ENCODE measurements around the gene HAGH. TPM values are rescaled to one million over a fixed set of nuclear protein-coding genes. Genes with fewer than 3 reads are reported as not detected.

HAGH gene
- polyA plus RNA-seq, 1 donor from 2014 or later, result 163 TPM

GRCh38 chr16:1793578-1794220, 32.9 kb downstream of the HAGH start, which contains the start of gene IGFALS:
TSS of gene IGFALS (minus strand) at chr16:1793705. CDS start at chr16:1793652, 53 bp downstream.
- no peaks in the 10 kb centered on the region for H3K36me3 ChIP-seq (ENCODE audit: insufficient read depth, low read length)
- no peaks in the 10 kb centered on the region for H3K9me3 ChIP-seq (ENCODE audit: low read length)
- H3K27ac ChIP-seq (ENCODE audit: low read length), result no peak within 1 kb of the TSS
- TF ChIP-seq RAD21 (conservative IDR thresholded peaks at IDR 0.05) (no peak), EZH2 (IDR thresholded peaks at IDR 0.05; ENCODE audit: borderline replicate concordance, insufficient read depth, low read length, poor library complexity, severe bottlenecking) (no peak), EP300 (conservative IDR thresholded peaks at IDR 0.05; ENCODE audit: poor library complexity, severe bottlenecking) (no peak), CTCF (IDR thresholded peaks at IDR 0.05; ENCODE audit: poor library complexity, severe bottlenecking) (no peak), TAF1 (IDR thresholded peaks at IDR 0.05; ENCODE audit: low read depth) (no peak), POLR2AphosphoS5 (IDR thresholded peaks at IDR 0.05) (no peak)
- H3K27me3 ChIP-seq (ENCODE audit: insufficient read depth, low read depth, low read length), result no peaks in the 10 kb centered on the region
- no peaks in the 10 kb centered on the region for H3F3A ChIP-seq (ENCODE audit: insufficient read depth, low read length, poor library complexity, severe bottlenecking)
- no peak within 1 kb of the TSS for H3K4me2 ChIP-seq (ENCODE audit: low read length)
- no peak within 1 kb of the TSS for H2AFZ ChIP-seq (ENCODE audit: low read depth, low read length)
- no peak within 1 kb of the TSS for H3K9ac ChIP-seq (ENCODE audit: low read length)
- no peaks in the 10 kb centered on the region for H4K20me1 ChIP-seq (ENCODE audit: insufficient read depth)
- no peaks in the 10 kb centered on the region for H3K79me2 ChIP-seq (replicated peaks; ENCODE audit: insufficient read depth, low read length)
- H3K9me2 ChIP-seq (ENCODE audit: insufficient read depth, low read length), result no peaks in the 10 kb centered on the region
- no peak within 1 kb of the TSS for H3K4me3 ChIP-seq (ENCODE audit: low read length)

- TF ChIP-seq RAD21 (conservative IDR thresholded peaks at IDR 0.05) (no peak), MXI1 (conservative IDR thresholded peaks at IDR 0.05; ENCODE audit: poor library complexity, severe bottlenecking) (no peak), TAF1 (IDR thresholded peaks at IDR 0.05; ENCODE audit: low read depth) (no peak), POLR2AphosphoS5 (IDR thresholded peaks at IDR 0.05) (no peak), CTCF (IDR thresholded peaks at IDR 0.05; ENCODE audit: poor library complexity, severe bottlenecking) (no peak), EP300 (conservative IDR thresholded peaks at IDR 0.05; ENCODE audit: poor library complexity, severe bottlenecking) (no peak), REST (IDR thresholded peaks at IDR 0.05; ENCODE audit: borderline replicate concordance) (no peak), SMC3 (conservative IDR thresholded peaks at IDR 0.05; ENCODE audit: poor library complexity) (no peak), EZH2 (IDR thresholded peaks at IDR 0.05; ENCODE audit: borderline replicate concordance, insufficient read depth, low read length, poor library complexity, severe bottlenecking) (no peak)
- Histone ChIP-seq H3K27ac (ENCODE audit: low read length) (no peak overlapping the region), H3K36me3 (ENCODE audit: insufficient read depth, low read length) (no peaks in the 10 kb centered on the region), H3K79me2 (replicated peaks; ENCODE audit: insufficient read depth, low read length) (no peaks in the 10 kb centered on the region), H4K20me1 (ENCODE audit: insufficient read depth) (no peaks in the 10 kb centered on the region), H3K9me2 (ENCODE audit: insufficient read depth, low read length) (no peaks in the 10 kb centered on the region), H3F3A (ENCODE audit: insufficient read depth, low read length, poor library complexity, severe bottlenecking) (no peaks in the 10 kb centered on the region), H3K9me3 (ENCODE audit: low read length) (no peaks in the 10 kb centered on the region), H3K27me3 (ENCODE audit: insufficient read depth, low read depth, low read length) (no peaks in the 10 kb centered on the region), H2AFZ (ENCODE audit: low read depth, low read length) (no peak overlapping the region), H3K4me2 (ENCODE audit: low read length) (no peak overlapping the region), H3K9ac (ENCODE audit: low read length) (no peak overlapping the region), H3K4me3 (ENCODE audit: low read length) (no peak overlapping the region)
Measured at GRCh38 chr16:1792836-1793577, 33.6 kb downstream of the HAGH start.

Measured in neural cell (in vitro differentiated cells).